CD14-positive monocyte (primary cell): Measurements from ENCODE around the gene LAMA4. TPM values are rescaled to one million over a fixed set of nuclear protein-coding genes. Genes with fewer than 3 reads are reported as not detected.

Experiments
- DNase-seq, 3 donors: peaks; one replicate each; pipeline ENCODE4 v3.0.0-alpha.2; 2011 to 2022
- H2AFZ ChIP-seq: 2 replicates; pipeline ENCODE4 v1.6.0; 2012; ENCODE audit warnings: mild to moderate bottlenecking, low read depth, low read length, inconsistent platforms; ENCODE audit not compliant: insufficient read depth, poor library complexity, severe bottlenecking
- H3K27ac ChIP-seq, 2 donors: 1 replicate in 1 of 2; 2 replicates in 1 of 2; pipeline ENCODE4 v1.5.1; 2012 to 2013; ENCODE audit warnings: low read length in 2 of 2, control low read depth in 1 of 2, inconsistent platforms in 1 of 2, low read depth in 1 of 2, mild to moderate bottlenecking in 1 of 2
- H3K27me3 ChIP-seq, 2 donors: one replicate each; pipeline versions ENCODE4 v1.6.0 to v1.6.1; 2011 to 2013; ENCODE audit warnings: low read length in 2 of 2; ENCODE audit not compliant: control insufficient read depth in 2 of 2, insufficient read depth in 2 of 2
- H3K36me3 ChIP-seq, 2 donors: replicated peaks in 1 of 2; 1 replicate in 1 of 2; 2 replicates in 1 of 2; pipeline versions ENCODE4 v1.5.1 to v1.6.1; 2012 to 2013; ENCODE audit warnings: low read length in 2 of 2, control low read depth in 1 of 2, inconsistent platforms in 1 of 2, mild to moderate bottlenecking in 1 of 2; ENCODE audit not compliant: insufficient read depth in 2 of 2, control insufficient read depth in 1 of 2
- H3K4me1 ChIP-seq, 2 donors: 1 replicate in 1 of 2; 2 replicates in 1 of 2; pipeline versions ENCODE4 v1.5.1 to v1.6.1; 2012 to 2013; ENCODE audit warnings: low read length in 2 of 2, control low read depth in 1 of 2, inconsistent platforms in 1 of 2, mild to moderate bottlenecking in 1 of 2, moderate library complexity in 1 of 2; ENCODE audit not compliant: insufficient read depth in 2 of 2, control insufficient read depth in 1 of 2
- H3K4me2 ChIP-seq: replicated peaks from 2 replicates; pipeline ENCODE3; 2012; ENCODE audit warnings: low read length, moderate library complexity, mild to moderate bottlenecking; ENCODE audit not compliant: poor library complexity, severe bottlenecking; ENCODE audit errors: extremely low read depth
- H3K4me3 ChIP-seq, 3 experiments: fragments of 200-600 bp in 1 of 3; sonication (generic) in 1 of 3; replicated peaks in 1 of 3; 1 replicate in 2 of 3; 2 replicates in 1 of 3; pipeline ENCODE4 v1.5.1; 2011 to 2013; ENCODE audit warnings: low read length in 3 of 3, mild to moderate bottlenecking in 3 of 3, control low read depth in 2 of 3, low read depth in 2 of 3, inconsistent platforms in 1 of 3, moderate library complexity in 1 of 3
- H3K79me2 ChIP-seq: 2 replicates; pipeline ENCODE4 v1.6.0; 2012; ENCODE audit warnings: mild to moderate bottlenecking, control low read depth, inconsistent platforms, low read length, moderate library complexity; ENCODE audit not compliant: insufficient read depth
- H3K9ac ChIP-seq: 2 replicates; pipeline ENCODE4 v1.6.0; 2017; ENCODE audit warnings: low read length, mild to moderate bottlenecking; ENCODE audit not compliant: insufficient read depth, poor library complexity, severe bottlenecking
- H3K9me3 ChIP-seq, 2 donors: replicated peaks in 1 of 2; 1 replicate in 1 of 2; 2 replicates in 1 of 2; pipeline versions ENCODE4 v1.5.1 to v1.6.1; 2012 to 2013; ENCODE audit warnings: low read length in 2 of 2, control low read depth in 1 of 2; ENCODE audit not compliant: control insufficient read depth in 1 of 2, insufficient read depth in 1 of 2
- H4K20me1 ChIP-seq: 2 replicates; pipeline ENCODE4 v1.6.0; 2012; ENCODE audit warnings: mild to moderate bottlenecking, low read length, control low read depth, moderate library complexity; ENCODE audit not compliant: insufficient read depth
- H3K27ac Mint-ChIP-seq, 7 donors: one replicate each; pipeline ENCODE4 v1.8.0; 2020; ENCODE audit warnings: mild to moderate bottlenecking in 7 of 7, mixed read lengths in 7 of 7, moderate library complexity in 6 of 7, inconsistent platforms in 2 of 7
- H3K27me3 Mint-ChIP-seq, 3 donors: one replicate each; pipeline ENCODE4 v1.8.0; 2021 to 2022; ENCODE audit warnings: low read depth in 3 of 3, mild to moderate bottlenecking in 3 of 3, mixed read lengths in 3 of 3, moderate library complexity in 3 of 3, inconsistent platforms in 1 of 3
- H3K36me3 Mint-ChIP-seq, 2 donors: one replicate each; pipeline ENCODE4 v1.8.0; 2020; ENCODE audit warnings: mixed read lengths in 2 of 2, inconsistent platforms in 1 of 2, mild to moderate bottlenecking in 1 of 2
- H3K4me1 Mint-ChIP-seq: one replicate; pipeline ENCODE4 v1.8.0; 2020; ENCODE audit warnings: mild to moderate bottlenecking, mixed read lengths
- H3K4me3 Mint-ChIP-seq, 2 donors: one replicate each; pipeline ENCODE4 v1.8.0; 2020; ENCODE audit warnings: mild to moderate bottlenecking in 2 of 2, mixed read lengths in 2 of 2, moderate library complexity in 1 of 2
- H3K9me3 Mint-ChIP-seq, 7 donors: one replicate each; pipeline ENCODE4 v1.8.0; 2020 to 2022; ENCODE audit warnings: mixed read lengths in 7 of 7, mild to moderate bottlenecking in 6 of 7, moderate library complexity in 6 of 7, inconsistent platforms in 2 of 7
- WGBS: methylation state at CpG from one replicate; pipeline ENCODE4 v1.1.5; 2013; ENCODE audit warnings: missing lambda C conversion rate; ENCODE audit not compliant: insufficient coverage; 5-methylcytosine and 5-hydroxymethylcytosine counted together
- intact Hi-C, 2 donors: fragments of 100-400 bp; cut with micrococcal nuclease; formaldehyde crosslinking; loops; one replicate each; pipeline versions ENCODE4 v1.15.0 to v1.15.1; 2023
- polyA minus RNA-seq: library from RNA; depleted of rRNA, polyadenylated mRNA; stranded (reverse); fragments of >200 nt; gene quantifications from 2 replicates; pipeline ENCODE4 v1.2.3, GENCODE V29; 2012
- polyA plus RNA-seq, 3 donors: library from polyadenylated mRNA; depleted of rRNA in 1 of 3; unstranded in 2 of 3; stranded (reverse) in 1 of 3; fragments of 300-500 nt in 2 of 3; fragments of >200 nt in 1 of 3; fragmentation: Illumina TruSeq in 2 of 3; gene quantifications; 1 replicate in 2 of 3; 2 replicates in 1 of 3; pipeline ENCODE4 v1.2.3, GENCODE V29; 2012 to 2021
- total RNA-seq, 12 experiments: library from RNA in 1 of 12; stranded (reverse) in 1 of 12; fragments of 120-200 nt in 1 of 12; gene quantifications; one replicate each; pipeline ENCODE4 v1.2.4 and lab custom pipeline; 2013 to 2026; ENCODE audit warnings: mixed read lengths in 6 of 12, inconsistent platforms in 1 of 12
- TF ChIP-seq, protein P1 (sequence below): fragments of 200-600 bp; IDR thresholded peaks from one replicate; pipeline ENCODE4 v1.8.0; 2022; ENCODE audit warnings: antibody characterized with exemption, mild to moderate bottlenecking

LAMA4 gene, protein sequence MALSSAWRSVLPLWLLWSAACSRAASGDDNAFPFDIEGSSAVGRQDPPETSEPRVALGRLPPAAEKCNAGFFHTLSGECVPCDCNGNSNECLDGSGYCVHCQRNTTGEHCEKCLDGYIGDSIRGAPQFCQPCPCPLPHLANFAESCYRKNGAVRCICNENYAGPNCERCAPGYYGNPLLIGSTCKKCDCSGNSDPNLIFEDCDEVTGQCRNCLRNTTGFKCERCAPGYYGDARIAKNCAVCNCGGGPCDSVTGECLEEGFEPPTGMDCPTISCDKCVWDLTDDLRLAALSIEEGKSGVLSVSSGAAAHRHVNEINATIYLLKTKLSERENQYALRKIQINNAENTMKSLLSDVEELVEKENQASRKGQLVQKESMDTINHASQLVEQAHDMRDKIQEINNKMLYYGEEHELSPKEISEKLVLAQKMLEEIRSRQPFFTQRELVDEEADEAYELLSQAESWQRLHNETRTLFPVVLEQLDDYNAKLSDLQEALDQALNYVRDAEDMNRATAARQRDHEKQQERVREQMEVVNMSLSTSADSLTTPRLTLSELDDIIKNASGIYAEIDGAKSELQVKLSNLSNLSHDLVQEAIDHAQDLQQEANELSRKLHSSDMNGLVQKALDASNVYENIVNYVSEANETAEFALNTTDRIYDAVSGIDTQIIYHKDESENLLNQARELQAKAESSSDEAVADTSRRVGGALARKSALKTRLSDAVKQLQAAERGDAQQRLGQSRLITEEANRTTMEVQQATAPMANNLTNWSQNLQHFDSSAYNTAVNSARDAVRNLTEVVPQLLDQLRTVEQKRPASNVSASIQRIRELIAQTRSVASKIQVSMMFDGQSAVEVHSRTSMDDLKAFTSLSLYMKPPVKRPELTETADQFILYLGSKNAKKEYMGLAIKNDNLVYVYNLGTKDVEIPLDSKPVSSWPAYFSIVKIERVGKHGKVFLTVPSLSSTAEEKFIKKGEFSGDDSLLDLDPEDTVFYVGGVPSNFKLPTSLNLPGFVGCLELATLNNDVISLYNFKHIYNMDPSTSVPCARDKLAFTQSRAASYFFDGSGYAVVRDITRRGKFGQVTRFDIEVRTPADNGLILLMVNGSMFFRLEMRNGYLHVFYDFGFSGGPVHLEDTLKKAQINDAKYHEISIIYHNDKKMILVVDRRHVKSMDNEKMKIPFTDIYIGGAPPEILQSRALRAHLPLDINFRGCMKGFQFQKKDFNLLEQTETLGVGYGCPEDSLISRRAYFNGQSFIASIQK (N-terminal part only)
- 0.58 TPM for total RNA-seq (2013)
- polyA plus RNA-seq (not detected), polyA minus RNA-seq (not detected in 2 replicates), total RNA-seq (lab: John Stamatoyannopoulos, UW) (0 to 7.2 (median 0.07) reads per million in 11 experiments)

DNA sequence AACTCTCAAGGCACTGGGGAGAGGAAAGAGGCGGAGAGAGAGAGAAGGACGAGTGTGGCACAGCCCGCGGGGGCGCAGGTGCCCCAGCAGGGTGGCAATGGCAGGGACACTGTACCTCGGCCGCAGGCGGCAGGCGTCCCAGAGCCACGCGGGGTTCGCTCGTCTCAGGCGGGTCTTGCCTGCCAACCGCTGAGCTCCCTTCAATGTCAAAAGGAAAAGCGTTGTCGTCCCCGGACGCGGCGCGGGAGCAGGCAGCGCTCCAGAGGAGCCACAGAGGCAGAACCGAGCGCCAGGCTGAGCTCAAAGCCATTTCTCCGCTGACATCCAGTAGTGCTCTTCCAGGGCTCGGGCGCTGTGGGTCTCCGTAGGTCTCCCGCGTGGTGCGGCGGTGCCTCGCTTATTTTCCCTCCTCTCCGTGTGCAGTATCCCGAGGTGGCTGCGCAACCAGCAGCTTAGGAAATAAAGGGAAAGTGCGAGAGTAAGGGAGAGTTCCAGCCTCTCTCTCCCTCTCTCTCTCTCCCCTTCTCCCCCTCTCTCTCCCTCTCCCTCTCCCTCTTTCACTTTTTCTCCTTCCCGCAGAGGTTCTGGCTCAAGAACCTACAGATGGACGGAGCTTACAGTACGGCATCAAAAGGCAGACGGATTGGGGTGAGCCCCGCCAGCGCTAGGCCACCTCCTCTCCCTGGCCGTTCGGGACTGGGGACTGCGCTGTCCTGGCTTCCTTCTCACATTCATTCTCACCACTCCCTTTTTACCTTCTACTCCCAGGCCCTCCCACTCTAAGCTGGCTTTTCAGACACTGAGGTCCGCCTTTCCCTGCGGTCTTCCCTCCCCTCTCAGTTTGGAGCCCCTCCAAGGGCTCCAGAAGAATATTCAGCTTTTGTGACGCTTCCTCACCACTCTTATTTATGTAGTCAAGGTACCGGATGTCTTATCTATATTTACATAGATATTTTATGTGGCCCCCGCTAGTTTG is at the start of gene LAMA4:
Gene LAMA4 (minus strand): TSS at position 727 of the 976 bp plus-strand sequence. CDS start 417 bp downstream, at position 310.
- Mint-ChIP-seq H3K9me3 (peaks cover 0 to 8% (median 2%) of the 10 kb centered on the region in 7 donors), H3K27ac (no peak within 1 kb of the TSS), H3K4me1 (peaks cover 15% of the 10 kb centered on the region), H3K27me3 (peaks cover 35 to 49% (median 40%) of the 10 kb centered on the region in 3 donors), H3K36me3 (peaks cover 0 to 2% of the 10 kb centered on the region in 2 donors), H3K4me3 (peak within 1 kb of the TSS; percentile 67 to 93)
- H3K36me3 ChIP-seq, result no peaks in the 10 kb centered on the region
- peak within 1 kb of the TSS; percentile 48 for H2AFZ ChIP-seq
- H3K4me3 ChIP-seq, result peak within 1 kb of the TSS in 2 of 3 experiments; percentile 6 to 59
- H3K9ac ChIP-seq, result no peak within 1 kb of the TSS
- peaks cover 43 to 46% of the 10 kb centered on the region in 2 donors for H3K27me3 ChIP-seq
- H3K4me2 ChIP-seq, result peak within 1 kb of the TSS; percentile 68
- H3K27ac ChIP-seq, result no peak within 1 kb of the TSS
- peaks cover 7 to 10% of the 10 kb centered on the region in 2 donors for H3K4me1 ChIP-seq
- no peaks in the 10 kb centered on the region for H3K79me2 ChIP-seq
- intact Hi-C loops, result no loop called here
- H3K9me3 ChIP-seq, result peaks cover 0 to 7% of the 10 kb centered on the region in 2 donors
- DNase-seq, result no peak
- WGBS, result 2% methylated on average over 34 of the region's 52 CpGs
- H4K20me1 ChIP-seq, result no peaks in the 10 kb centered on the region
- TF ChIP-seq, protein P1, sequence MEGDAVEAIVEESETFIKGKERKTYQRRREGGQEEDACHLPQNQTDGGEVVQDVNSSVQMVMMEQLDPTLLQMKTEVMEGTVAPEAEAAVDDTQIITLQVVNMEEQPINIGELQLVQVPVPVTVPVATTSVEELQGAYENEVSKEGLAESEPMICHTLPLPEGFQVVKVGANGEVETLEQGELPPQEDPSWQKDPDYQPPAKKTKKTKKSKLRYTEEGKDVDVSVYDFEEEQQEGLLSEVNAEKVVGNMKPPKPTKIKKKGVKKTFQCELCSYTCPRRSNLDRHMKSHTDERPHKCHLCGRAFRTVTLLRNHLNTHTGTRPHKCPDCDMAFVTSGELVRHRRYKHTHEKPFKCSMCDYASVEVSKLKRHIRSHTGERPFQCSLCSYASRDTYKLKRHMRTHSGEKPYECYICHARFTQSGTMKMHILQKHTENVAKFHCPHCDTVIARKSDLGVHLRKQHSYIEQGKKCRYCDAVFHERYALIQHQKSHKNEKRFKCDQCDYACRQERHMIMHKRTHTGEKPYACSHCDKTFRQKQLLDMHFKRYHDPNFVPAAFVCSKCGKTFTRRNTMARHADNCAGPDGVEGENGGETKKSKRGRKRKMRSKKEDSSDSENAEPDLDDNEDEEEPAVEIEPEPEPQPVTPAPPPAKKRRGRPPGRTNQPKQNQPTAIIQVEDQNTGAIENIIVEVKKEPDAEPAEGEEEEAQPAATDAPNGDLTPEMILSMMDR, result no peak
